ENCODE data around the gene BPIFB1.

GRCh38 chr20:33280775-33281174, 2.2 kb upstream of the BPIFB1 start:
- TF ChIP-seq, protein P1, sequence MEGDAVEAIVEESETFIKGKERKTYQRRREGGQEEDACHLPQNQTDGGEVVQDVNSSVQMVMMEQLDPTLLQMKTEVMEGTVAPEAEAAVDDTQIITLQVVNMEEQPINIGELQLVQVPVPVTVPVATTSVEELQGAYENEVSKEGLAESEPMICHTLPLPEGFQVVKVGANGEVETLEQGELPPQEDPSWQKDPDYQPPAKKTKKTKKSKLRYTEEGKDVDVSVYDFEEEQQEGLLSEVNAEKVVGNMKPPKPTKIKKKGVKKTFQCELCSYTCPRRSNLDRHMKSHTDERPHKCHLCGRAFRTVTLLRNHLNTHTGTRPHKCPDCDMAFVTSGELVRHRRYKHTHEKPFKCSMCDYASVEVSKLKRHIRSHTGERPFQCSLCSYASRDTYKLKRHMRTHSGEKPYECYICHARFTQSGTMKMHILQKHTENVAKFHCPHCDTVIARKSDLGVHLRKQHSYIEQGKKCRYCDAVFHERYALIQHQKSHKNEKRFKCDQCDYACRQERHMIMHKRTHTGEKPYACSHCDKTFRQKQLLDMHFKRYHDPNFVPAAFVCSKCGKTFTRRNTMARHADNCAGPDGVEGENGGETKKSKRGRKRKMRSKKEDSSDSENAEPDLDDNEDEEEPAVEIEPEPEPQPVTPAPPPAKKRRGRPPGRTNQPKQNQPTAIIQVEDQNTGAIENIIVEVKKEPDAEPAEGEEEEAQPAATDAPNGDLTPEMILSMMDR (IDR thresholded peaks at IDR 0.05; ENCODE audit: low read length): no peak
- TF ChIP-seq EZH2 (IDR thresholded peaks at IDR 0.05; ENCODE audit: borderline replicate concordance, low read length): no peak
